Activated CD8-positive, alpha-beta memory T cell treated with anti-CD3 and anti-CD28 coated beads for 4 hours (primary cell): ENCODE results near the gene NACA.

Experiments used
- DNase-seq, 2 donors: peaks; one replicate each; pipeline ENCODE4 v3.0.0-alpha.2; 2020; ENCODE audit warnings: low read depth in 2 of 2

The NACA gene

GRCh38 chr12:56687223-56688128, 37.6 kb downstream of the NACA start:
- DNase-seq = peak; percentile 35 to 38

GRCh38 chr12:56684745-56685359, 40.2 kb downstream of the NACA start:
- DNase-seq = no peak

- no peak for DNase-seq
These were observed 42.8 kb downstream of the NACA start for GRCh38 chr12:56682323-56682722.

GRCh38 chr12:56679883-56680575, 45.1 kb downstream of the NACA start:
- DNase-seq = no peak

GRCh38 chr12:56678852-56679251, 46.2 kb downstream of the NACA start:
- DNase-seq = no peak

- no peak for DNase-seq
These were observed 47.4 kb downstream of the NACA start for GRCh38 chr12:56677680-56678079.

- DNase-seq = no peak
These were observed 48.1 kb downstream of the NACA start for GRCh38 chr12:56676851-56677580.

GRCh38 chr12:56671608-56672007, 53.5 kb downstream of the NACA start:
- DNase-seq = no peak

GRCh38 chr12:56670836-56671235, 54.3 kb downstream of the NACA start:
- no peak for DNase-seq

GRCh38 chr12:56668197-56668457, 57.0 kb downstream of the NACA start:
- no peak for DNase-seq
